Gastrocnemius medialis (tissue), 4 donors: ENCODE results near the gene COL19A1. TPM values are rescaled to one million over a fixed set of nuclear protein-coding genes. Genes with fewer than 3 reads are reported as not detected.

ENCODE experiments used
- ATAC-seq, 2 donors: fragments of 150-250 bp; one replicate each; pipeline ENCODE4 v1.9.1; 2016
- DNase-seq, 2 donors: peaks; one replicate each; pipeline ENCODE4 v3.0.0-alpha.2; 2019
- H3K27ac ChIP-seq, 4 donors: fragments of 200-600 bp; sonication (generic); 1 replicate in 1 of 4; 2 replicates in 3 of 4; pipeline ENCODE4 v1.5.1; 2016 to 2018; ENCODE audit warnings: mild to moderate bottlenecking in 2 of 4, moderate library complexity in 1 of 4
- H3K27me3 ChIP-seq, 3 donors: fragments of 200-600 bp; sonication (generic) in 2 of 3; 1 replicate in 1 of 3; 2 replicates in 2 of 3; pipeline versions ENCODE4 v1.5.1 to v1.6.0; 2016 to 2019; ENCODE audit warnings: mild to moderate bottlenecking in 1 of 3, moderate library complexity in 1 of 3
- H3K36me3 ChIP-seq, 2 donors: fragments of 200-600 bp; sonication (generic) in 1 of 2; one replicate each; pipeline ENCODE4 v1.5.1; 2017 to 2018
- H3K4me1 ChIP-seq, 2 donors: fragments of 200-600 bp; sonication (generic) in 1 of 2; one replicate each; pipeline ENCODE4 v1.5.1; 2016 to 2017; ENCODE audit warnings: mild to moderate bottlenecking in 2 of 2
- H3K4me3 ChIP-seq, 4 donors: fragments of 200-600 bp; sonication (generic) in 3 of 4; 1 replicate in 1 of 4; 2 replicates in 3 of 4; pipeline ENCODE4 v1.5.1; 2016 to 2019; ENCODE audit warnings: mild to moderate bottlenecking in 2 of 4
- H3K9me3 ChIP-seq, 3 donors: fragments of 200-600 bp; sonication (generic) in 2 of 3; 1 replicate in 1 of 3; 2 replicates in 2 of 3; pipeline ENCODE4 v1.5.1; 2016 to 2019
- CTCF ChIP-seq, 5 experiments: fragments of 450-650 bp in 3 of 5; fragments of 200-600 bp in 2 of 5; sonication (generic) in 2 of 5; IDR thresholded peaks in 4 of 5; conservative IDR thresholded peaks in 1 of 5; 1 replicate in 4 of 5; 2 replicates in 1 of 5; pipeline ENCODE4 v1.5.1; 2016 to 2019; ENCODE audit warnings: antibody characterized with exemption in 5 of 5, mild to moderate bottlenecking in 3 of 5, moderate library complexity in 3 of 5
- POLR2A ChIP-seq, 2 donors: fragments of 450-650 bp; IDR thresholded peaks; one replicate each; pipeline ENCODE4 v1.6.1; 2017; ENCODE audit warnings: antibody characterized with exemption in 2 of 2, mild to moderate bottlenecking in 2 of 2, moderate library complexity in 2 of 2
- in situ Hi-C, 4 donors: fragments of 200-750 bp; cut with MboI; loops; one replicate each; pipeline versions ENCODE4 v1.15.0 to v1.8.0; 2017; ENCODE audit warnings: low sequenced_read_pairs in 4 of 4
- intact Hi-C: fragments of 100-400 bp; cut with DNase I; formaldehyde crosslinking; loops from one replicate; pipeline ENCODE4 v1.15.1; 2023; ENCODE audit warnings: low total_unique reads
- total RNA-seq, 4 donors: library from RNA; depleted of rRNA; stranded (reverse); fragments of >200 nt; gene quantifications; one replicate each; pipeline versions ENCODE4 v1.1.0 to v1.2.3, GENCODE V29; 2016

The COL19A1 gene
- total RNA-seq, 4 donors from 2014 or later: 0.05 to 0.65 (median 0.14) TPM

GRCh38 chr6:69843189-69843588 lies 23.2 kb upstream of the COL19A1 start:
- intact Hi-C loops: no loop called here

DNA sequence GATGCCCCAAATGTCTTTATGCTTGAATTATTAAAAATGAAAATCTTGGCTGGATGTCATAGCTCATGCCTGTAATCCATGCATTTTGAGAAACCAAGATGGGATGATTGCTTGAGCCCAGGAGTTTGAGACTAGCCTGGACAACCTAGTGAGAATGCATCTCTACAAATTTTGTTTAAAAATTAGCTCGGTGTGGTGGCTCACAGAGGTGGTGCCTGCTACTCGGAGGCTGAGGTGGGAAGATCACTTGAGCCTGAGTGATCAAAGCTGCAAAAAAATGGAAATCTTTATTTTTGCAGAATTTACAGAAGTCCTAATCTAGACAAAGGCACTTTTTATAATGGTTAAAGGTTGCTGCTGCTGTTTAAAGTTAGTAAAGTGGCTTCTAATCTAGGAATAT lies 20.0 kb upstream of the COL19A1 start:
- intact Hi-C loops: no loop called here
- Histone ChIP-seq H3K9me3 (no peaks in the 10 kb centered on the region), H3K4me1 (peaks cover 0 to 10% of the 10 kb centered on the region in 2 donors), H3K27ac (no peak overlapping the region), H3K27me3 (no peaks in the 10 kb centered on the region), H3K36me3 (no peaks in the 10 kb centered on the region), H3K4me3 (no peak overlapping the region)
- TF ChIP-seq POLR2A (IDR thresholded peaks at IDR 0.05) (no peak), CTCF (IDR thresholded peaks at IDR 0.05 in 4 of 5, conservative IDR thresholded peaks at IDR 0.05 in 1 of 5) (no peak)
- in situ Hi-C loops: loop anchor here (10.0 to 25.0 kb wide), 2 partner anchors 266 to 318 kb away; no protein-coding TSS in a partner anchor
- ATAC-seq (no peak), DNase-seq (no peak)

More at GRCh38 chr6:69843189-69843588, 23.2 kb upstream of the COL19A1 start:
- H3K36me3 ChIP-seq: no peaks in the 10 kb centered on the region
- in situ Hi-C loops: loop anchor here (10.0 to 25.0 kb wide), 2 partner anchors 269 to 322 kb away; no protein-coding TSS in a partner anchor
- no peak for DNase-seq
- no peak for ATAC-seq
- TF ChIP-seq POLR2A (IDR thresholded peaks at IDR 0.05) (no peak), CTCF (IDR thresholded peaks at IDR 0.05 in 4 of 5, conservative IDR thresholded peaks at IDR 0.05 in 1 of 5) (no peak)
- no peak overlapping the region for H3K27ac ChIP-seq
- H3K9me3 ChIP-seq: no peaks in the 10 kb centered on the region
- H3K27me3 ChIP-seq: no peaks in the 10 kb centered on the region
- H3K4me3 ChIP-seq: no peak overlapping the region
- peaks cover 5 to 10% of the 10 kb centered on the region in 2 donors for H3K4me1 ChIP-seq

- ATAC-seq: no peak
- H3K36me3 ChIP-seq: no peaks in the 10 kb centered on the region
- intact Hi-C loops (no loop called here), in situ Hi-C loops (loop anchor here (10.0 to 25.0 kb wide), 2 partner anchors 265 to 318 kb away; no protein-coding TSS in a partner anchor)
- H3K27me3 ChIP-seq: no peaks in the 10 kb centered on the region
- H3K4me1 ChIP-seq: peaks cover 0 to 10% of the 10 kb centered on the region in 2 donors
- no peak overlapping the region for H3K4me3 ChIP-seq
- TF ChIP-seq CTCF (IDR thresholded peaks at IDR 0.05 in 4 of 5, conservative IDR thresholded peaks at IDR 0.05 in 1 of 5) (no peak), POLR2A (IDR thresholded peaks at IDR 0.05) (no peak)
- H3K9me3 ChIP-seq: no peaks in the 10 kb centered on the region
- H3K27ac ChIP-seq: no peak overlapping the region
- DNase-seq: no peak
These were observed 19.4 kb upstream of the COL19A1 start for GRCh38 chr6:69846770-69847491.

DNA sequence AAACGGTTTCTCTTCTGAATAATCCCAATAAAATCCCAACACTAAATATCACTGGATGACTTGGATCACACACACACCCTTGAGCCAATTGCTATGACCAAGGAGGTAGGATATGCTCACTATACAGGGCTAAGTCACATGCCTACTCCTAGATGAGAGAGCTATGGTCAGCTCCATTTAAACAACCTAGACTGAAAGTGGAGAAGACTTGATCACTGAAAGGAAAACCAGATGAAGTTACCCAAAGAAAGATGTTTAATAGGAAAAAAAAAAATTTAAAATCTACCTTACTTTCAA lies 18.9 kb upstream of the COL19A1 start:
- DNase-seq: no peak
- no peaks in the 10 kb centered on the region for H3K36me3 ChIP-seq
- no peak for TF ChIP-seq POLR2A (IDR thresholded peaks at IDR 0.05)
- no peak for TF ChIP-seq CTCF (IDR thresholded peaks at IDR 0.05 in 4 of 5, conservative IDR thresholded peaks at IDR 0.05 in 1 of 5)
- no peaks in the 10 kb centered on the region for H3K9me3 ChIP-seq
- H3K4me1 ChIP-seq: peaks cover 0 to 10% of the 10 kb centered on the region in 2 donors
- intact Hi-C loops: no loop called here
- H3K27ac ChIP-seq: no peak overlapping the region
- H3K27me3 ChIP-seq: no peaks in the 10 kb centered on the region
- ATAC-seq: no peak
- H3K4me3 ChIP-seq: no peak overlapping the region
- in situ Hi-C loops: loop anchor here (10.0 to 25.0 kb wide), 2 partner anchors 265 to 317 kb away; no protein-coding TSS in a partner anchor
